Activated CD4-positive, alpha-beta T cell treated with anti-CD3 and anti-CD28 coated beads for 1 hour (primary cell): ENCODE results near the gene IER5L.
"Not testable (repeated sequence)": the region's sequence is repeated elsewhere in the genome, so short reads cannot be mapped to it uniquely, and the experiment has no call there.

Experiments used
- DNase-seq: peaks from one replicate; pipeline ENCODE4 v3.0.0-alpha.2; 2020

Gene IER5L

DNA sequence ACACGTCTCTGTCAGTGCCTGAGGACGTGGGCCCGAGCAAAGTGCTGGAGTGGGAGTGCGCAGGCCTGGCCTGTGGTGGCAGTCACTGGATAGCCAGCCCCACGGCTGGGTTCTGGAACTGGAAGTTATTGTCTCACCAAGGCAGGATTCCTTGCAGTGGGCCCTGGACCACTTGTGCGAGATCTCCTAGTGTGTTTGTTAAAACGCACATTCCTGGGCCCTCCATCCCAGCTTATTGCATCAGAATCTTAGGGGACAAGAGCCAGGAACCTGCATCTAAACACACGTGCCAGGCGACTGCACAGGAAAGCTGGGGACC lies 40.0 kb downstream of the IER5L start:
- no peak for DNase-seq

DNA sequence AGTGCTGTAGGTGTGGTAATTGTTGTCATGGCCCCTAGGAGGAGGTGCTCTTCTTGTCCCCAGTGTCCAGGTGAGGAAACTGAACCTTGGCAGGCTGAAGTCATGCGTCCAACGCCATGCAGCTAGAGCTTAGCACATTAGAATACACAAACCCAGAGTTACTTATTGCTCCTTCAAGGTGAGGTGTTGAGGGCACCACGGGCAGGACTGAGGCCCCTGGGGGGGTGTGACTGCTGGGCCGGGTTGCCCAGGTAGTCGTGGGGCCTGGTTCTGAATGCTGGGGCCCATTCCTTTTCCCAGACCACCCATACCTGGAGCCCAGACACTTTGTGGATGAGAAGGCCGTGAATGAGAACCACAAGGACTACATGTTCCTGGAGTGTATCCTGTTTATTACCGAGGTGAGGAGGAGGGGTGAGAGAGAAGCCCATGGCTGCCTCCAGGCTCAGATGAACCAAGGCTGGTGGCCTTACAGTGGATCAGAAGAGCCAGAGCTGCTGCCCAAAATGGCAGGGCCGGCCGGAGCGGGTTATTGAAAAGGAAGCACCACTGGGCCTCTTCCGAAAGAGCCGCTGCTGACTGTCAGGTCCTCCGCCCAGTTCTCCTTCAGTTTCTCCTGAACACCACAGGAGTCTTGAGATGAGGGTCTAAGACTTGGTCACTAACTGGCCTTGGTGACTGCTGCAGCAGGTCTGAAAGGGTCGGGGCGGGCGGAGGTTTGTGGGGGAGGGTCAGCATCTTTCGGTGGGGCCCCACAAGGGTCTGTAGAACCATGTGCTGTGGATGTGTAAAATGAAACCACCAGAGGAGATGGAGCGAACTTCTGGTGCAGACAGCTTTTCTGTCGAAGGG lies 40.5 kb downstream of the IER5L start:
- no peak for DNase-seq

DNA sequence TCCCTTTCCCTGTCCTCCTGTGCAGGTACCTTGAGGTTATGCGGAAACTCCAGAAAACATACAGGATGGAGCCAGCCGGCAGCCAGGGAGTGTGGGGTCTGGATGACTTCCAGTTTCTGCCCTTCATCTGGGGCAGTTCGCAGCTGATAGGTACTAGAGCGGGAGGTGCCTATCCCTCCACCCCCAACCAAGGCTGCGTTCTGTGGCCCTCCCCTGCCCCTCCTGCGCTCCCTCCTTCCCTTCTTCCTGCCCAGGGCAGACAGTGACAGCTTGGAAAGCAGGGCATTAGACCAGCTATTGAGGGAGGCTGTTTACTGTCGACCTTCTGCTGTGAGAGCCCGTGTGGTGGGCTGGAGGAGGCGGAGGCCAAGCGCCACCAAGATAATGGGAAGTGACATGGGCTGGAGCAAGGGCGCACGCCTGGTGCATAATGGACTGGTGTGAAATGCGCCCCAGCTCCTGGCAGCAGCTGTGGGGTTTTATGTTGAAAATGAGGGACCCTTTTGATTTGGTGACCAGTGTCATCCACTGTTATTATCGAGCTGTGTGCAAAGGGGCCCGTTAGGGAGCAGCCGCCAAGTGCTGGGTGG lies 41.5 kb downstream of the IER5L start:
- DNase-seq = no peak

DNA sequence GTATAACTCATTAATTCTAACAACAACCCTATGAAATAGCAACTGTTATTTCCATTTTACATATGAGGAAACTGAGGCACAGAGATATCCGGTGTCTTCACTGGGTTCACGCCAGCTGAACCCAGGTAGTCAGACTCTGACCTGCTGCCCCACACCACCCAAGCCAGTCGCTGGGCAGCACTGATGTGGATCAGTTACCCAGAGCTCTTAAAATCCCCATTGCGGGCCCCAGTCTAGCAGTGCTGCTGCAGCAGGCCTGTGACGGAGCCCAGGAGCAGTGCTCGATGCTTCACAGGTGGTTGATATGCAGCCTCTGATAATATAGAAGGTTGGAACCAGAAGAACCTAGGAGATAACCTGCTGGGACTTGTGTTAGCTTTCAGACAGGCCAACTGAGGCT lies 42.6 kb downstream of the IER5L start:
- DNase-seq = no peak

DNA sequence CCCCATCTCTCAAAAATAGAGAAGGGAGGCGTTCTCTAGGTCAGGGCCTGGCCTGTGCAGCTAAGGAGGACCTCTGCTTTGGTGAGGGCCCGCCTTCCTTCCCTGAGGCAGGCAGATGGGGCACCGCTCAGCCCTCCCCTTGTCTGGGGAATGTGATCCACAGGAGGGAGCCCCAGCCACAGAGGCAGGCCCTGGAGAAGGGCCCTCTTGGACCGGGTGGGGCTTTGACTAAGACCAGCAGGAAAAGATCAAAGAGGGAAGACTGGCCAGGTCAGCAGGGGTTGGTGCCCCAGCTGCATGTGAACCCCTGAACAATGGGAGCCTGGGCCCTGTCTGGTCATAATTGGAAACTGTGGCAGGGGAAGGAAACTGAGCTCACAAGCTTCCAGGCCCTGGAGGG lies 45.0 kb downstream of the IER5L start:
- DNase-seq = no peak

DNA sequence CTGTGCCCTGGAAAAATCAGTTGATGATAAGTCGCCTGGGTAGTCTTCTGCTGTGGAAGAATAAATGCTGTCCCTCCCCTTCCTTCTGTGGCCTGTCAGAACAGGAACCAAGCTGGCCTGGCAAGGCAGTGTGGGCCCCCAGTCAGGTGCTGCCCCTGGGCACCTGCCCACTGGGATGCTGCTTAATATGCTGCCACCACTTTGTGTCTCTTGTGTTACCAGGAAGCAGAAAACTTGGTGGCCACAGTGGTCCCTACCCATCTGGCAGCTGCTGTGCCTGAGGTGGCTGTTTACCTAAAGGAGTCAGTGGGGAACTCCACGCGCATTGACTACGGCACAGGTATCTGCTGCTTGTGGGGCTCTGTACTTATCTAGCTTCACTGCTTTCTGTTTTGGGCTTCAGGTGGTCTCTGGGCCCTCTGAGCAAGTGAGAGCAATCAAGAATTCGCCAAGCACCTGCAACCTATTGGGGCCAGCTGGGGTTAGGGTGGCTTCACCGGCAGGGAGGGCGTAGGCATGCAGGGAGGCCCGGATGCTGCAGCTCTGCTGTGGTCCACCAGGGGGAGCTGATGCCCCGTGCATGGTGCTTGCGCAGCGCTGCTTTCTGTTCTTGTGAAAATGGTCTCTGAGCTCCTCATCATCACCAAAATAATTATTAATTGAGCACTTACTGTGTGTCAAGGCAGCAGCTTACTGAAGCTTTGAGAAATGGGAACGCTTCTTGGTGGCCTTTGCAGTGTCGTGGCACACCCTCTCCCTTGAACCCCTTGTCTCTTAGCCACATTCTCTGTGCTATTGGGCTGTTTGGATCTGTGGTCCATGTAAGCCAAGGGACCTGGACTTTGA lies 46.5 kb downstream of the IER5L start:
- peak; percentile 80 for DNase-seq

DNA sequence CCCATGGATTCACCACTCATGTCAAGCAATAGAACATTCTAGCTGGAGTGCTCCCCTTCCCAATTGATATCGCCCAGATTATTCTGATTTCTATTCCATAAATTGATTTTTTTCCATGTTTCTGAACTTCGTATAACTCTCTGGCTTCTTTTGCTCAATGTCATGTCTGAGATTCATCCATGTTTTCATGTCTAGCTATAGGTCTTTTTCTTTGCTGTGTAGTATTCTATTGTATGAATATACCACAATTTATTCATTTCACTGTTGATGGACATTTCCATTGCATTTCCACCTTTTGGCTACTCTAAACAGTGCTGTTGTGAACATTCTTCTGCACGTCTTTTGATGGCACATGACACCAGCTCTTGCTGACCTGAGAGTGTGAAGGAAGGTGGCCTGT lies 47.3 kb downstream of the IER5L start:
- no peak for DNase-seq

DNA sequence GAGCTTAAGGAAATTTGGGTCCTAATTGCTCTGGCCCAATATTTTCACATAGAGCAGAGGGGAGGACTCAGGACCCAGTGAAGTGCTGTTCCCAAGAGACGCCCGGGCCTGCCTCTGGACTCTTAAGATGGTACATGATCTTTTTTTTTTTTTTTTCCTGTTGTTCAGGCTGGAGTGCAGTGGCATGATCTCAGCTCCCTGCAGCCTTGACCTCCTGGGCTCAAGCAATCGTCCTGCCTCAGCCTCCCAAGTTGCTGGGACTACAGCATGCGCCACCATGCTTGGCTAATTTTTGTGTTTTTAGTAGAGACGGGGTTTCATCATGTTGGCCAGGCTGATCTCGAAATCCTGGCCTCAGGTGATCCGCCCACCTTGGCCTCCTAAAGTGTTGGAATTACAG lies 47.8 kb downstream of the IER5L start:
- not testable (repeated sequence) for DNase-seq

DNA sequence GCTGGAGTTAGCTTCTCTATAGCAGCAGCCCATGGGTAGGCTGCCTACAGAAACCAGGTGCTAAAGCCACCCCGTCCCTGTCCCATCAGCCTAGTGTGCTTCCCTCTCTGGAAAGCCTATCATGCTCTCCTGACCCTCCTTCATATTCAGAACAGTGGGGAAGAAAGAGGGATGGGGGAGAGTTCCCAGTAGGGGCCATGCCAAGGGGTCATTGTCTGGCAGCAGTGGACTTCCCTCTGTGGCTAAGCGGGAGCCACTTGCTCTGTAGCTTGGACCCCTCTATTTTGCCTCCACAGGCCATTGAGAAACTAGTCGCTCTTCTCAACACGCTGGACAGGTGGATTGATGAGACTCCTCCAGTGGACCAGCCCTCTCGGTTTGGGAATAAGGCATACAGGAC lies 49.4 kb downstream of the IER5L start:
- DNase-seq = no peak

DNA sequence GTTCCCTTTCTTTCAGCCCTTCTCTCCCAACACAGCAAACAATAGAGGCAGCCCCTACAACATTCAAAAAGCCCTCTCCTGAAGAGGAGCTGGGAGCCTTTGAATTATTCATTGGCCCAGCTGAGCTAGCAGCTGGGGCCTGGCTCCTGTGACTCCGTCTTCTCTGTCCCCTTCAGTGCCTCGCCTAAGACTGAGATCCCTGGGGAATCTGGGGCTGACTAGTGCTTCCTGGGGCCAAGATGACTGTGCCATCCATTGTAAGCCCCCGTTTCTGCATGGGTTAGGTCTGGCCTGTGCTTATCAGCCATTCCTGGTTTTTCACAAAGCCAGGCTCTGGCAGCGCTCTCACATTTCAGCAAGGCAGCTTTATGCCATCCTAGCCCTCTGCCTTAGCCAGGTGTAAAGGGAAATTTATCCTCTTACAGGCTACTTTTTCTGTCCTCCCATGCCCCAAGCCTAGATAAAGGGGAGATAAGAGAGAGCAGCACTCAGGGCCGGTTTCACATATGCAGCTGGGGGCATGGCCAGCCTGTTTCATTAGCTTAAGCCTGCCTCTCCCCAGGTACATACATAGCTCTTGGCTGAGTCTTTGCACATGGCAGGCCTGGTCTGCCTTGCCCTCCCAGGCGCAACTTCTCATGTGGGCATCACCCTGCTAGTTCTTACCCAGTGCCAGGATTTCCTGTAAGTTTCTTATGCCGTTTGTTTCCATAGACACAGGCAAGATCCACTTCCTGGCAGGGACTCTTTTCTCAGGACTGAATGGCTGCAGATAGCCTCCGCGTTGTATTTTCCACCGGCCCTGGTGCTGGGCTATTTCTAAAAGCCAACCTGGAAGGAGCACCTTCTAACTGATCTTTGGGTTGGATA lies 51.1 kb downstream of the IER5L start:
- no peak for DNase-seq
